ENCODE data around the gene STK33.

The STK33 gene

DNA sequence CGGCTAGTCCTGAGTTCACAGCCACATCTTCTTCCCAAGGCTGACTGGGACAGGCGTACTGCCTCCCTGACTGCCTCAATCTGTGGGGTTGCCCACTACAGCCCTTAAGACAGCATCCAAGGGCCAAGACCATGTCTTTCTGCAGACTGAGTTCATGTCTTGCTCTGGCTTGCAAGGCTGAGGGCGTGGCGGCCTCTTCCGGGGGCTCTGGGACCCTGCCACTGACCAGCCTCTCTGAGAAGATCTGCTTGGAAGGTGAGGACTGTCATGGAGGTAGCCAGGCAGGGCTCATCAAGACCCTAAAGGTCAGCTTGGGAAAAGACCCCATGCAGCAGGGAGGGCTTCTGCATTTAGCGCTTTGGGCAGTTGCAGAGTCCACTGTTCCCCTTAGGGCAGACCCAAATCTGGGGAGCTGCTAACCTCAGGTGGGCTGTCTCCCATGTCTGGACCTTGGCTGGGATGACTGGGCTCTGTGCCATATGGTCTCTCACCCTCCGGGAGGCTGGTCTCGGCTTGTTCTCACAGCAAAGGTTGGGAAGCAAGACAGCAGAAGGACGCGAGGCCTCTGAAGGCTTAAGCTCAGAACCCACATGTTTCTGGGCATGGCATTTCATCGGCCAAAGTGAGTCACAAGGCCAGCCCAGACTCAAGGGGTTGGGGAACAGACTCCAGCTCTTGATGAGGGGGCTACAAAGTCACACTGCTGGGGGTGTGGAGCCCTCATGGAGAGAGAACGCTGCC is 221.2 kb downstream of the STK33 start:
- no peak for DNase-seq

GRCh38 chr11:8371516-8371884 is 222.5 kb downstream of the STK33 start:
- DNase-seq: no peak

DNA sequence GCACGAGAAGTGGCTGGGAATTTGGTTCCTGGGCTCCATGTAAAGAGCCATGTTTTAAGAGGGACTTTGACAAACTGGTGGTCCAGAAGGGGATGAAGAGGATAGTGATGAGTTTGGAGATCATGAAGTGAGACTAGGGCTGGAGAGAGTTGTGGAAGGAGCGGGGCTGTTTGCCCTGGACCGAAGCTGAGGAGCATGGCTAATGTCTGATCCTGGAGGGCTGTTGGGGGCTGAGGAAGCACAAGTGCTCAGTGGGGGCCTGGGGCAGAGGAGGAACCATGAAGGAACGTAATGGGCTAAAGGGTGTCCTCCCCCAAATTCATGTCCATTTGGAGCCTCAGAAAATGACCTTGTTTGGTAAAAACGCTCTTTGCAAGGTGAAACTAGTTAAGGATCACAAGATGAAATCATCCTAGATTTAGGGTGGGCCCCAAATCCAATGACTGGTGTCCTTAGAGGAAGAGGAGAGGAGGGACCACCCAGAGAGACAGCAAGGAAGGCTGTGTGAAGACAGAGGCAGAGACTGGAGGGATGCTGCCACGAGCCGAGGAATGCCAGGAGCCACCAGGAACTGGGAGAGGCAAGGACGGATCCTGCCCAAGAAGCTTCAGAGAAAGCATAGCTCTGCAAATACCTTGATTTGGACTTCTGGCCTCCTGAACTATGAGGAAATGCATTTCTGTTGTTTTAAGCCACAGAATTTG is 223.1 kb downstream of the STK33 start:
- no peak for DNase-seq

GRCh38 chr11:8369592-8370205 is 224.3 kb downstream of the STK33 start:
- DNase-seq: no peak

- no peak for DNase-seq
Observed at GRCh38 chr11:8368772-8369171, 225.3 kb downstream of the STK33 start.

GRCh38 chr11:8368194-8368593 is 225.8 kb downstream of the STK33 start:
- no peak for DNase-seq

- DNase-seq: no peak
Observed at GRCh38 chr11:8366316-8366715, 227.7 kb downstream of the STK33 start.

GRCh38 chr11:8365216-8365941 is 228.6 kb downstream of the STK33 start:
- DNase-seq: no peak

- DNase-seq: no peak
Observed at GRCh38 chr11:8363921-8364320, 230.1 kb downstream of the STK33 start.

DNA sequence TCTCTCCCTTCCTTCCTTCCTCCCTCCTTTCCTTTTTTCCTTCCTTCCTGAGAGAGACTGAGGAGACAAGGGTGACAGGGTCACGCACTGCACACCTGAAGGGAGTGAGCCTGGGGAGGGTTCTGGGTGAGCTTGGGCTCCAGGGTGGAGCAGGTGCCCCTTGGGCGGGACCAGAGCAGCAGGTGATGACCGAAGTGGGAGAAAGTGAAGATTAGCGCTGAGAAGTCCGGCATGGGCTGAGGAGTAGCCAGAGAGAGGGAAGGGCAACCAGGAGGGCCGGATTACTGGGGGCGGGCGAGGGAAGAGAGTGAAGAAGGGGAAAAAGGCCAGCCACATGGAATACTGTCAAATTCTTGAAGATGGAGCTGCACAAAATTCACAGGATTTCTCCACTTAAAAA is 231.1 kb downstream of the STK33 start:
- DNase-seq: no peak

- no peak for DNase-seq
Observed at GRCh38 chr11:8362491-8362890, 231.5 kb downstream of the STK33 start.

- no peak for DNase-seq
Observed at GRCh38 chr11:8361664-8362210, 232.3 kb downstream of the STK33 start.

GRCh38 chr11:8361206-8361605 is 232.8 kb downstream of the STK33 start:
- DNase-seq: no peak

DNA sequence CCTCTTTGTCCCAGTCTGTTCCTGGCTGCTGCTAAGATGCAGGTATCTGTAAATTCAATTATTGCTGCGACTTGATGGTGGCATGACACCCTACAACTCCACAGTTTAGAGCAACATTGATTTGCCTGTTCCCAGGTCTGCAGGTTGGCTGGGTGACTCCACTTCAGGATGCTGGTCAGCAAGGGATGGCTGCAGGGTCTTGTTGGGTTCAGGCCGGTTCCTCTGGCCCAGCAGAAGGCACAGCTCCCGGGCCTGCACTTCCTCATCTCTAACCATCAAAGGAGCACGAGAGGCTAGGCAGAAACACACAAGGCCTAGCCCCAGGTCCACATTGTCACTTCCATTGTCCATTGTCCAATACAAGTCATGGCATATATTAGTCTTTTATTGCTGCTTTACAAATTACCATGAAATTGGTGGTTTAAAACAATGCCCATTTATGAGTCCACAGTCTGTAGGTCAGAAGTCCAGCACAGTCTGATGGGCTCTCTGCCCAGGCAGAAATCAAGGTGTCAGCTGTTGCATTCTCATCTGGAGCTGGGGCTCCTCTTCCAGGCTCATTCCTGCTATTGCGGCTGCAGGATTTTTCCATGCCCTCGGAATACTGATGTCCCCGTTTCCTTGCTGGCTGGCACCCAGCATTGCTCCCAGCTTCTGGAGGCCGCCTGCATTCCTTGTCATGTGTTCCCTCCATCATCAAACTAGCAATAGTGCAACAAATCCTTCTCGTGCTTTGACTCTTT is 233.8 kb downstream of the STK33 start:
- DNase-seq: no peak

DNA sequence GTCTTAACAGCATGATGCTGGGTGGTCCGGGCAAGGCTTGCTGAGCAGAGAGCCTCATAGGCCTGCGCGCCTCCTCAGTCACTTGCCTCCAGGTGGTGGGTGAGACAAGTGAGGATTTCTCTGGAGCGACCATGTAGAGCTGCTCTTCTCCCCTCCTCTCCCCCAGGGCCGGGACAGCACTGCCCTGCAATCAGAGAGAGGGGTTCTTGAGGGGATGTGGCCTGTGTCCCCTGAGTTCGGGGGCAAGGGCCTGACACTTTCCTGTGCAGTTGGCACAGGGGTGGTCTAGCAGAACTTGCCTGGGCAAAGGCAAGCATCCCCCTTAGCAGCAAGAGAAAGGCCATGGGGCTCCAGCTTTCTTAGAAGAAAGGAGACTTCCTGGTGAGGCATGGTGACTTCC is 234.5 kb downstream of the STK33 start:
- DNase-seq: no peak

DNA sequence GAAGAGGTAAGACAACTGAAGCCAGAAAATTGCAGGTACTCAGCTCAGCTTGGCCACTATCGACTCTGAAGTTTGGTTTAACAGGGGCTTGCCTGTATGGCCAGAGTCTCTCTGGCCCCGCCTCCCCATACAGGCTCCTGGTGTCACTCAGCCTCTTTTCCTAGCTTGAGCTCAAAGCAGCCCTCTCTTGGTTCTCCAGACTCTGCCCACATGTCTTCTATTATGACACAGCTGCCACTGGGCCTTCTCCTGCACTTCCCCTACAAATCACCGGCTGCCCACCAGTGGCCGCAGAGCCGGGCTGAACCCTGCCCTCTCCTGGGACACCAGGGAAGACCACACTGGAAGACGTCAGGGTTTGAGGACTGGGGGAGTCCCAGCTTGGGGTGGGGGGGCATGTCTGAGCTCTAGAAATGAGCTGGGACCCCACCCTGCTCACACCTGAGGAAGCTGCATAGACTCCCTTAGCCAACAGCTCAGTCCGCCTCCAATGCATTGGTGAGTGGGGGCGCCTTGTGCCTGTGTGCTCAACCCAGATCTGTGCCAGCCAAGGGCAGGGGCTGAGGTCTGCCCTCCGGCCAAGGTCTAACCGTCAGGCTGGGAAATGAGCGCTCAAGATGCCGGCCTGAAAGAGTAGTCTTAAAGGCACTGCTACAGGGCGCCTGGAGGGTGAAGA is 236.0 kb downstream of the STK33 start:
- no peak for DNase-seq

- DNase-seq: no peak
Observed at GRCh38 chr11:8357505-8357888, 236.5 kb downstream of the STK33 start.

- no peak for DNase-seq
Observed at GRCh38 chr11:8356721-8357504, 237.1 kb downstream of the STK33 start.

DNA sequence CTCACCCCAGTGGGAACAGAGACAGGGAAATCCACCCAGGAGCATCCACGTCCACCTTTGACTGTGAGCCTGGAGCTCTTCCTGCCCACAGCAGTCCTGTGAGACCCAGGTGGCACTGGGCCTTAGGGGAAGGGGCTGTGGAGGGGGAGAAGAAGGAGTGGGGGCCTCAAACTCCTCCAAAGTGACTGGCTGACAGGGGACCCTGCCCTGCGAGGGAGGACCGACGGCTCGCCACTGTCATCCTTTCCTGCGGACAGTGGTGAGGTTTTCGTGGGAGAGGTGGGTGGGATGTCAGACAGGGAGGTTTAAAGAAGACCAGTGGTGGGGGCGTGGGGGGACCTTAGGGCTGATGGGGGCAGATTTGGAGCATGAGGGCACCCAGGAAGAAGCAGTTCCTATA is 237.8 kb downstream of the STK33 start:
- no peak for DNase-seq

DNA sequence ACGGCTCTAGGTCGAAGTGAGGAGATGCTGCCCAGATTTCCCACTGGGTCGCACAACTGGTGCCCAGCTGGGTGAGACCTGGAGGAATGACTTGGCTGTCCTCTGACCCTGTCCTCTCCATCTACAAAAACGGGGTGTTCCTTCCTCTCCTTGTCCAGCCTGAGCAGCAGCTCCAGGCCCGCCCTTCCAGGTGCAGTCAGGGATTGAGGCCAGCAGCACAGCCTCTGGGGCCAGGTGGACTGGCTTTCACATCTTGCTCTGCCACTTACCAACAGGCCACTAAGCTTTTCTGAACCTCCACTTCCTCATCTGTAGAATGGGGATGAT is 238.6 kb downstream of the STK33 start:
- DNase-seq: no peak
